IMR-90 (cell line): ENCODE data around the gene ZFYVE21.

Source experiments
- SMC3 ChIP-seq: fragments of 150-350 bp; IDR thresholded peaks from 2 replicates; pipeline ENCODE4 v1.6.1; 2016; ENCODE audit warnings: low read depth, mild to moderate bottlenecking, antibody characterized with exemption, low read length, moderate library complexity
- TF ChIP-seq, protein P1 (sequence below): conservative IDR thresholded peaks from 2 replicates; pipeline ENCODE4 v1.5.1; 2012; ENCODE audit warnings: mild to moderate bottlenecking, low read depth, low read length, improper control_type of control experiment

DNA sequence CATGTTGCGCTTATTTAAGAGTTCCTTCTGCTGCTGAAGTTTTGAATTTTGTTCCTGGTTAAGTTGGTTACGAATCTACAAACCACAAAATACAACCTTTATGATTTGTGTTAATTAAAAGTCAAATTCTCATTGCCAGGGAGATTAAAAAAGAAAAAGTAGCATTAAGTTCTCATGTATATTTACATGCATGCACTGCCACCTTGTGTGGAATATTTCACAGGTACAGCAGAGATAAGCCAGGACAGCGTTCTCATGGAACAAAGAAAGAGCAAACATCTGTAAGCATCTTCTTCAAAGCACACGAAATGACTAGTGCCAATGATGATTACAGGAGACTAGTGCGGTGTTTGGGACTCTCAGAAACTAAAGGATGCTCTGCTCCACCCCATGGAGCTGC is 34.2 kb downstream of the ZFYVE21 start:
- TF ChIP-seq, protein P1, sequence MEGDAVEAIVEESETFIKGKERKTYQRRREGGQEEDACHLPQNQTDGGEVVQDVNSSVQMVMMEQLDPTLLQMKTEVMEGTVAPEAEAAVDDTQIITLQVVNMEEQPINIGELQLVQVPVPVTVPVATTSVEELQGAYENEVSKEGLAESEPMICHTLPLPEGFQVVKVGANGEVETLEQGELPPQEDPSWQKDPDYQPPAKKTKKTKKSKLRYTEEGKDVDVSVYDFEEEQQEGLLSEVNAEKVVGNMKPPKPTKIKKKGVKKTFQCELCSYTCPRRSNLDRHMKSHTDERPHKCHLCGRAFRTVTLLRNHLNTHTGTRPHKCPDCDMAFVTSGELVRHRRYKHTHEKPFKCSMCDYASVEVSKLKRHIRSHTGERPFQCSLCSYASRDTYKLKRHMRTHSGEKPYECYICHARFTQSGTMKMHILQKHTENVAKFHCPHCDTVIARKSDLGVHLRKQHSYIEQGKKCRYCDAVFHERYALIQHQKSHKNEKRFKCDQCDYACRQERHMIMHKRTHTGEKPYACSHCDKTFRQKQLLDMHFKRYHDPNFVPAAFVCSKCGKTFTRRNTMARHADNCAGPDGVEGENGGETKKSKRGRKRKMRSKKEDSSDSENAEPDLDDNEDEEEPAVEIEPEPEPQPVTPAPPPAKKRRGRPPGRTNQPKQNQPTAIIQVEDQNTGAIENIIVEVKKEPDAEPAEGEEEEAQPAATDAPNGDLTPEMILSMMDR, result no peak
- no peak for TF ChIP-seq SMC3
